ENCODE measurements around the gene OCIAD1. TPM values are rescaled to one million over a fixed set of nuclear protein-coding genes. Genes with fewer than 3 reads are reported as not detected.

The OCIAD1 gene
- total and polyA plus RNA-seq, 4 donors = 52.4 to 114 (median 82.6) TPM

DNA sequence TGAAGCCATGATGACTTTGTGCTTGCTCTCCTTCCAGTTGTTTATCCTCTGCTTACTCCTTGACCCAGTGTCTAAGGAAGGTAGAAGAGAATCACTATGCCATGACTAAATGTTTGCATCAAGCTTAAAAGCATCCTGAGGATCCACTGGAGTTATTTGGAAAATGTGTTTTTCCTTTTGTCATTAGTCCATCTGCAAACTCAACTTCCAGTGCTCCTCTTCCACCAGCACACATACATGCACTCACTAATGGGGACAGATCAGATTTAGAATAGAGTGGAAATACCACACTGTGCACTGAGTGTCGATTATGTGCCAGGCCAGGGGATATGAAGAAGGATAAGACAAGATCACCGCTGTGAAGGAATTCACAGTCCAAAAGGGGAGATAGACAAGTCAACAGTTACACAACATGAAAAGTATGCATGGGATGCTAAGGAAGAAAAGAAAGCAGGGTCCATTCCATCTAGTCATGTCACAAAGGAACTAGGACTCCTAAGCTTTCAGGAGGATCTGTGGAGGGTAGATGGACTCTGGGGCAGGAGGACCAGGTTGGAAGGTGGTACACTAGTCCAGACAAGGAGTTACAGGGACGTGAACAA, 73.8 kb downstream of the OCIAD1 start (continued):
- TF ChIP-seq, protein P1, sequence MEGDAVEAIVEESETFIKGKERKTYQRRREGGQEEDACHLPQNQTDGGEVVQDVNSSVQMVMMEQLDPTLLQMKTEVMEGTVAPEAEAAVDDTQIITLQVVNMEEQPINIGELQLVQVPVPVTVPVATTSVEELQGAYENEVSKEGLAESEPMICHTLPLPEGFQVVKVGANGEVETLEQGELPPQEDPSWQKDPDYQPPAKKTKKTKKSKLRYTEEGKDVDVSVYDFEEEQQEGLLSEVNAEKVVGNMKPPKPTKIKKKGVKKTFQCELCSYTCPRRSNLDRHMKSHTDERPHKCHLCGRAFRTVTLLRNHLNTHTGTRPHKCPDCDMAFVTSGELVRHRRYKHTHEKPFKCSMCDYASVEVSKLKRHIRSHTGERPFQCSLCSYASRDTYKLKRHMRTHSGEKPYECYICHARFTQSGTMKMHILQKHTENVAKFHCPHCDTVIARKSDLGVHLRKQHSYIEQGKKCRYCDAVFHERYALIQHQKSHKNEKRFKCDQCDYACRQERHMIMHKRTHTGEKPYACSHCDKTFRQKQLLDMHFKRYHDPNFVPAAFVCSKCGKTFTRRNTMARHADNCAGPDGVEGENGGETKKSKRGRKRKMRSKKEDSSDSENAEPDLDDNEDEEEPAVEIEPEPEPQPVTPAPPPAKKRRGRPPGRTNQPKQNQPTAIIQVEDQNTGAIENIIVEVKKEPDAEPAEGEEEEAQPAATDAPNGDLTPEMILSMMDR (IDR thresholded peaks at IDR 0.05; ENCODE audit: low read depth, low read length, missing input control) = no peak
- TF ChIP-seq HNF4A (conservative IDR thresholded peaks at IDR 0.05) (no peak), EGR1 (IDR thresholded peaks at IDR 0.05; ENCODE audit: low read depth in 2 of 2) (no peak)

DNA sequence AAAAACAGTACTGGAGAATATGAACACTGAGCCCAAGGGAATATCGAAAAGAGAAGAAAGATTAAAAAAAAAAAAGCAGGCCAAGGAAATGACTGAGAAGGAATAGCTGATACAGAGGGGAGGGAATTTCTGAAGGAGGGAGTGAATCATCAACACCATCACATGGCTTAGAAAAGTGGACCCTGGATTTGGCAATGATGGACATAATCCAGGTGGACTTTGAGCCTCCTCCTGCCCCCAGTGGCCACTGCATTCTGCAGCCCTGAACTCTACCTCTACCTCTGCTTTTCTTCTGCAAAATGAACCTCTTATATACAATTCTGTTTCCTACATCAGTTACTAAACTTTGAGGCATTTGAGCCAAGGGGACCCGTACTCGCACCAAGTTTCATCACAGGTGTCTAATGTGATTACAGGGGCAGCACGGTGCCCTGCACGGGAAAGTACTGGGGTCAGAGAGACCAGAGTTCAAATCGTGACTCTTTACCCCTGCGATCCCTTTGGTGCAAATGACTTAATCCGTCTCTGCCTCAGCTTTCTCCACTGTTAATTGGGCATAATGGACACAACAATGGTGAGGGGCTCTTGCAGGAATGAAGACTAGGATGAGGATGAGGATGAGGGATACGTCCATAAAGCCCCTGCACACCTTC, 74.6 kb downstream of the OCIAD1 start:
- Histone ChIP-seq H3K9ac (ENCODE audit: low read depth in 1 of 2, low read length in 2 of 2) (peak overlapping the region in 1 of 2 donors; percentile 69), H3K4me3 (ENCODE audit: low read depth in 1 of 3, low read length in 3 of 3) (peak overlapping the region; percentile 76 to 84 (median 78)), H3K27me3 (ENCODE audit: control insufficient read depth in 4 of 4, insufficient read depth in 4 of 4, low read length in 3 of 4) (no peaks in the 10 kb centered on the region), H3K36me3 (ENCODE audit: control insufficient read depth in 4 of 4, insufficient read depth in 3 of 4, low read depth in 1 of 4, low read length in 3 of 4) (peaks cover 2 to 18% (median 8%) of the 10 kb centered on the region in 4 donors), H3K9me3 (ENCODE audit: control insufficient read depth in 4 of 4, low read length in 3 of 4) (no peaks in the 10 kb centered on the region), H3K27ac (ENCODE audit: low read depth in 1 of 2, low read length in 2 of 2) (peak overlapping the region; percentile 68 to 81), H3K4me1 (ENCODE audit: control insufficient read depth in 4 of 4, insufficient read depth in 4 of 4, low read length in 3 of 4) (peaks cover 7 to 26% (median 16%) of the 10 kb centered on the region in 4 donors)
- TF ChIP-seq GABPA (IDR thresholded peaks at IDR 0.05 in 1 of 2, conservative IDR thresholded peaks at IDR 0.05 in 1 of 2) = peak in 1 of 2 donors; percentile 42
- no peak for TF ChIP-seq FOXA1 (IDR thresholded peaks at IDR 0.05)
- TF ChIP-seq HNF4G (IDR thresholded peaks at IDR 0.05) = peak; percentile 98
- peak; percentile 70 for TF ChIP-seq YY1 (IDR thresholded peaks at IDR 0.05)
- TF ChIP-seq FOXA2 (IDR thresholded peaks at IDR 0.05) = peak; percentile 41
- TF ChIP-seq, protein P2, sequence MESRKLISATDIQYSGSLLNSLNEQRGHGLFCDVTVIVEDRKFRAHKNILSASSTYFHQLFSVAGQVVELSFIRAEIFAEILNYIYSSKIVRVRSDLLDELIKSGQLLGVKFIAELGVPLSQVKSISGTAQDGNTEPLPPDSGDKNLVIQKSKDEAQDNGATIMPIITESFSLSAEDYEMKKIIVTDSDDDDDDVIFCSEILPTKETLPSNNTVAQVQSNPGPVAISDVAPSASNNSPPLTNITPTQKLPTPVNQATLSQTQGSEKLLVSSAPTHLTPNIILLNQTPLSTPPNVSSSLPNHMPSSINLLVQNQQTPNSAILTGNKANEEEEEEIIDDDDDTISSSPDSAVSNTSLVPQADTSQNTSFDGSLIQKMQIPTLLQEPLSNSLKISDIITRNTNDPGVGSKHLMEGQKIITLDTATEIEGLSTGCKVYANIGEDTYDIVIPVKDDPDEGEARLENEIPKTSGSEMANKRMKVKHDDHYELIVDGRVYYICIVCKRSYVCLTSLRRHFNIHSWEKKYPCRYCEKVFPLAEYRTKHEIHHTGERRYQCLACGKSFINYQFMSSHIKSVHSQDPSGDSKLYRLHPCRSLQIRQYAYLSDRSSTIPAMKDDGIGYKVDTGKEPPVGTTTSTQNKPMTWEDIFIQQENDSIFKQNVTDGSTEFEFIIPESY (IDR thresholded peaks at IDR 0.05) = peak; percentile 70
- TF ChIP-seq RAD21 (IDR thresholded peaks at IDR 0.05) = peak; percentile 45 to 58
- peak; percentile 90 to 91 for TF ChIP-seq RXRA (IDR thresholded peaks at IDR 0.05)
- peak; percentile 89 for TF ChIP-seq SP1 (IDR thresholded peaks at IDR 0.05)
- peak; percentile 95 for TF ChIP-seq NR2F2 (IDR thresholded peaks at IDR 0.05)
- peak; percentile 96 to 98 for TF ChIP-seq JUND (IDR thresholded peaks at IDR 0.05)
- TF ChIP-seq, protein P3, sequence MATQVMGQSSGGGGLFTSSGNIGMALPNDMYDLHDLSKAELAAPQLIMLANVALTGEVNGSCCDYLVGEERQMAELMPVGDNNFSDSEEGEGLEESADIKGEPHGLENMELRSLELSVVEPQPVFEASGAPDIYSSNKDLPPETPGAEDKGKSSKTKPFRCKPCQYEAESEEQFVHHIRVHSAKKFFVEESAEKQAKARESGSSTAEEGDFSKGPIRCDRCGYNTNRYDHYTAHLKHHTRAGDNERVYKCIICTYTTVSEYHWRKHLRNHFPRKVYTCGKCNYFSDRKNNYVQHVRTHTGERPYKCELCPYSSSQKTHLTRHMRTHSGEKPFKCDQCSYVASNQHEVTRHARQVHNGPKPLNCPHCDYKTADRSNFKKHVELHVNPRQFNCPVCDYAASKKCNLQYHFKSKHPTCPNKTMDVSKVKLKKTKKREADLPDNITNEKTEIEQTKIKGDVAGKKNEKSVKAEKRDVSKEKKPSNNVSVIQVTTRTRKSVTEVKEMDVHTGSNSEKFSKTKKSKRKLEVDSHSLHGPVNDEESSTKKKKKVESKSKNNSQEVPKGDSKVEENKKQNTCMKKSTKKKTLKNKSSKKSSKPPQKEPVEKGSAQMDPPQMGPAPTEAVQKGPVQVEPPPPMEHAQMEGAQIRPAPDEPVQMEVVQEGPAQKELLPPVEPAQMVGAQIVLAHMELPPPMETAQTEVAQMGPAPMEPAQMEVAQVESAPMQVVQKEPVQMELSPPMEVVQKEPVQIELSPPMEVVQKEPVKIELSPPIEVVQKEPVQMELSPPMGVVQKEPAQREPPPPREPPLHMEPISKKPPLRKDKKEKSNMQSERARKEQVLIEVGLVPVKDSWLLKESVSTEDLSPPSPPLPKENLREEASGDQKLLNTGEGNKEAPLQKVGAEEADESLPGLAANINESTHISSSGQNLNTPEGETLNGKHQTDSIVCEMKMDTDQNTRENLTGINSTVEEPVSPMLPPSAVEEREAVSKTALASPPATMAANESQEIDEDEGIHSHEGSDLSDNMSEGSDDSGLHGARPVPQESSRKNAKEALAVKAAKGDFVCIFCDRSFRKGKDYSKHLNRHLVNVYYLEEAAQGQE (IDR thresholded peaks at IDR 0.05) = peak; percentile 42
- peak in 1 of 2 donors; percentile 74 for TF ChIP-seq EGR1 (IDR thresholded peaks at IDR 0.05; ENCODE audit: low read depth in 2 of 2)
- peak; percentile 99 for TF ChIP-seq HNF4A (conservative IDR thresholded peaks at IDR 0.05)
- TF ChIP-seq, protein P4, sequence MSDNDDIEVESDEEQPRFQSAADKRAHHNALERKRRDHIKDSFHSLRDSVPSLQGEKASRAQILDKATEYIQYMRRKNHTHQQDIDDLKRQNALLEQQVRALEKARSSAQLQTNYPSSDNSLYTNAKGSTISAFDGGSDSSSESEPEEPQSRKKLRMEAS (IDR thresholded peaks at IDR 0.05) = peak; percentile 72
- TF ChIP-seq, protein P1 (IDR thresholded peaks at IDR 0.05; ENCODE audit: low read depth, low read length, missing input control) = peak; percentile 38
- no peak for TF ChIP-seq TAF1 (conservative IDR thresholded peaks at IDR 0.05)
- TF ChIP-seq, protein P5, sequence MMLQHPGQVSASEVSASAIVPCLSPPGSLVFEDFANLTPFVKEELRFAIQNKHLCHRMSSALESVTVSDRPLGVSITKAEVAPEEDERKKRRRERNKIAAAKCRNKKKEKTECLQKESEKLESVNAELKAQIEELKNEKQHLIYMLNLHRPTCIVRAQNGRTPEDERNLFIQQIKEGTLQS (IDR thresholded peaks at IDR 0.05) = peak; percentile 88
- no peak for DNase-seq (ENCODE audit: low spot score)
- 34% methylated on average over 9 of the region's 9 CpGs for WGBS

Data from liver (tissue), 9 donors.